Right cardiac atrium (tissue), 5 donors: ENCODE results near the gene KLF7. TPM values are rescaled to one million over a fixed set of nuclear protein-coding genes. Genes with fewer than 3 reads are reported as not detected.

Source experiments
- ATAC-seq, 2 donors: fragments of 200-7000 bp; cut with Tn5 transposase; one replicate each; pipeline versions ENCODE4 v1.8.0 to v1.9.1; 2020; ENCODE audit warnings: moderate library complexity in 2 of 2, mild to moderate bottlenecking in 1 of 2
- DNase-seq, 3 donors: peaks; one replicate each; pipeline ENCODE4 v3.0.0-alpha.2; 2020
- H3K27ac ChIP-seq: one replicate; pipeline ENCODE4 v1.5.1; 2013; ENCODE audit warnings: mild to moderate bottlenecking, low read length, control low read depth, moderate library complexity
- H3K27me3 ChIP-seq: one replicate; pipeline ENCODE4 v1.6.1; 2013; ENCODE audit not compliant: control insufficient read depth, insufficient read depth
- H3K4me1 ChIP-seq: one replicate; pipeline ENCODE4 v1.6.1; 2013; ENCODE audit warnings: low read length; ENCODE audit not compliant: control insufficient read depth, insufficient read depth
- H3K4me3 ChIP-seq: one replicate; pipeline ENCODE4 v1.5.1; 2013; ENCODE audit warnings: low read length, control low read depth
- H3K9me3 ChIP-seq: one replicate; pipeline ENCODE4 v1.6.1; 2013; ENCODE audit warnings: low read length; ENCODE audit not compliant: control insufficient read depth
- WGBS: extraction: QIAGEN DNeasy Blood & Tissue Kit; methylation state at CpG from one replicate; pipeline ENCODE4 v1.1.7; 2013; 5-methylcytosine and 5-hydroxymethylcytosine counted together
- intact Hi-C, 4 donors: fragments of 100-400 bp; cut with DNase I; formaldehyde crosslinking; loops; one replicate each; pipeline versions ENCODE4 v1.11.0 to v1.14.0; 2022 to 2023
- polyA plus RNA-seq: library from polyadenylated mRNA; stranded (reverse); fragments of 200-250 nt; gene quantifications from one replicate; pipeline ENCODE4 v1.2.3, GENCODE V29; 2013
- total RNA-seq, 4 donors: library from RNA; stranded (reverse); fragmentation: NEBNext Ultra II Directional; extraction: Animal tissue kit (Norgen Biotek cat#: 25700); gene quantifications; one replicate each; pipeline ENCODE4 v1.2.1, GENCODE V29; 2021
- donor health status: healthy with polysubstance abuse.
- donor health status: DM: no; HTN: yes; CAD: no.
- donor health status: DM: no; HTN: no; CAD: no.
- donor health status: DM: no; HTN: yes; CAD: no; lungs with severe emphysema.
- donor health status: DM: yes; HTN: yes; CAD: no.

KLF7 gene
- total and polyA plus RNA-seq, 5 donors = 6.0 to 35.6 (median 22.7) TPM

GRCh38 chr2:207157162-207157481 is 8.6 kb downstream of the KLF7 start:
- Histone ChIP-seq H3K9me3 (no peaks in the 10 kb centered on the region), H3K4me3 (no peak overlapping the region), H3K27ac (no peak overlapping the region), H3K4me1 (peaks cover 25% of the 10 kb centered on the region), H3K27me3 (no peaks in the 10 kb centered on the region)
- WGBS = 48% methylated on average over 1 of the region's 1 CpG
- ATAC-seq (peak in 1 of 2 donors; percentile 19), DNase-seq (no peak)
- intact Hi-C loops = no loop called here

GRCh38 chr2:207156451-207157161 is 9.1 kb downstream of the KLF7 start:
- no peak overlapping the region for H3K4me3 ChIP-seq
- H3K27ac ChIP-seq = no peak overlapping the region
- H3K9me3 ChIP-seq = no peaks in the 10 kb centered on the region
- no peaks in the 10 kb centered on the region for H3K27me3 ChIP-seq
- WGBS = 71% methylated on average over 5 of the region's 5 CpGs
- intact Hi-C loops = no loop called here
- DNase-seq = no peak
- ATAC-seq = no peak
- H3K4me1 ChIP-seq = peaks cover 25% of the 10 kb centered on the region

GRCh38 chr2:207155516-207156444 is 10.0 kb downstream of the KLF7 start:
- ATAC-seq = no peak
- H3K27ac ChIP-seq = no peak overlapping the region

GRCh38 chr2:207154556-207155510 is 10.9 kb downstream of the KLF7 start:
- H3K27me3 ChIP-seq = no peaks in the 10 kb centered on the region
- no peak overlapping the region for H3K4me3 ChIP-seq
- WGBS = 79% methylated on average over 4 of the region's 4 CpGs
- H3K27ac ChIP-seq = no peak overlapping the region
- no peaks in the 10 kb centered on the region for H3K9me3 ChIP-seq
- DNase-seq (no peak), ATAC-seq (no peak)
- H3K4me1 ChIP-seq = peaks cover 23% of the 10 kb centered on the region
- intact Hi-C loops = no loop called here

More at GRCh38 chr2:207155516-207156444, 10.0 kb downstream of the KLF7 start:
- Histone ChIP-seq H3K9me3 (no peaks in the 10 kb centered on the region), H3K27me3 (no peaks in the 10 kb centered on the region), H3K4me3 (no peak overlapping the region), H3K4me1 (peaks cover 26% of the 10 kb centered on the region)
- DNase-seq = no peak
- intact Hi-C loops = no loop called here
- 75% methylated on average over 11 of the region's 11 CpGs for WGBS

GRCh38 chr2:207153266-207153975 is 12.3 kb downstream of the KLF7 start:
- DNase-seq = no peak
- H3K4me3 ChIP-seq = no peak overlapping the region
- H3K4me1 ChIP-seq = peaks cover 28% of the 10 kb centered on the region
- no peaks in the 10 kb centered on the region for H3K9me3 ChIP-seq
- H3K27ac ChIP-seq = no peak overlapping the region
- H3K27me3 ChIP-seq = no peaks in the 10 kb centered on the region
- no peak for ATAC-seq
- WGBS = 60% methylated on average over 1 of the region's 1 CpG
- intact Hi-C loops = no loop called here

GRCh38 chr2:207151048-207151447 is 14.7 kb downstream of the KLF7 start:
- H3K4me3 ChIP-seq = no peak overlapping the region
- H3K27ac ChIP-seq = peak overlapping the region; percentile 42
- ATAC-seq (no peak), DNase-seq (no peak)
- WGBS = 55% methylated on average over 6 of the region's 6 CpGs
- no peaks in the 10 kb centered on the region for H3K27me3 ChIP-seq
- peaks cover 33% of the 10 kb centered on the region for H3K4me1 ChIP-seq
- H3K9me3 ChIP-seq = no peaks in the 10 kb centered on the region
- intact Hi-C loops = no loop called here

- ATAC-seq (no peak), DNase-seq (no peak)
- Histone ChIP-seq H3K4me3 (peak overlapping the region; percentile 9), H3K4me1 (peaks cover 31% of the 10 kb centered on the region), H3K9me3 (no peaks in the 10 kb centered on the region), H3K27me3 (no peaks in the 10 kb centered on the region), H3K27ac (no peak overlapping the region)
- WGBS = 41% methylated on average over 5 of the region's 5 CpGs
- intact Hi-C loops = no loop called here
These were observed 15.5 kb downstream of the KLF7 start for GRCh38 chr2:207150284-207150683.

GRCh38 chr2:207149249-207150213 is 16.2 kb downstream of the KLF7 start:
- Histone ChIP-seq H3K4me3 (no peak overlapping the region), H3K9me3 (no peaks in the 10 kb centered on the region), H3K27me3 (no peaks in the 10 kb centered on the region), H3K4me1 (peaks cover 36% of the 10 kb centered on the region), H3K27ac (peak overlapping the region; percentile 23)
- intact Hi-C loops = no loop called here
- WGBS = 49% methylated on average over 7 of the region's 7 CpGs
- DNase-seq (peak in 2 of 3 donors; percentile 68 to 69), ATAC-seq (peak; percentile 81 to 87)

GRCh38 chr2:207148020-207148419 is 17.7 kb downstream of the KLF7 start:
- intact Hi-C loops = no loop called here
- no peak for ATAC-seq
- whole genome bisulfite sequencing = 85% methylated on average over 2 of the region's 2 CpGs

More at GRCh38 chr2:207148020-207148419, 17.7 kb downstream of the KLF7 start:
- no peak for DNase-seq
- no peaks in the 10 kb centered on the region for H3K27me3 ChIP-seq
- H3K9me3 ChIP-seq = no peaks in the 10 kb centered on the region
- H3K27ac ChIP-seq = no peak overlapping the region
- no peak overlapping the region for H3K4me3 ChIP-seq
- peaks cover 42% of the 10 kb centered on the region for H3K4me1 ChIP-seq
